Activated CD4-positive, alpha-beta T cell treated with anti-CD3 and anti-CD28 coated beads, Interleukin-2, amount 50 U/mL, for 4 hours (primary cell): Measurements from ENCODE around the gene ATP2B1.

Source experiments
- DNase-seq, 2 experiments: peaks; one replicate each; pipeline ENCODE4 v3.0.0-alpha.2; 2020

The ATP2B1 gene

DNA sequence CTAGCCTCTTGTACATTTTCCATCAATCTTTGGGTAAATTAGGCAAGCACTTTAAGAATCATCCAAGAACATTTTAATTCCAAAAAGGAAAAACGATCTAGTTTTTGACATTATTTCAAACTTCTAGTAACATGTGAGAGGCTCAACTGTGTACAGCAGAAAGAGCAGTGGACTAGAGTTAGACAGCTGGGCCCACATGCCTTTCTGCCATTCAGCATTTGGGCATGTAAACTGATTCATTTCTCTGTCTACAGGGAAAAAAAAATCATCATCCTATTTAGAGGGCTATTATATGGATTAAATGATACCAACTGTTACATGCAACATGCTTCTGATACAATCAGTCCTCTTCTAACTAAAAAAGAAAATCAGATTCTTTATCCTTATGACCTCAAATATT is 17.7 kb downstream of the ATP2B1 start:
- DNase-seq, result no peak

DNA sequence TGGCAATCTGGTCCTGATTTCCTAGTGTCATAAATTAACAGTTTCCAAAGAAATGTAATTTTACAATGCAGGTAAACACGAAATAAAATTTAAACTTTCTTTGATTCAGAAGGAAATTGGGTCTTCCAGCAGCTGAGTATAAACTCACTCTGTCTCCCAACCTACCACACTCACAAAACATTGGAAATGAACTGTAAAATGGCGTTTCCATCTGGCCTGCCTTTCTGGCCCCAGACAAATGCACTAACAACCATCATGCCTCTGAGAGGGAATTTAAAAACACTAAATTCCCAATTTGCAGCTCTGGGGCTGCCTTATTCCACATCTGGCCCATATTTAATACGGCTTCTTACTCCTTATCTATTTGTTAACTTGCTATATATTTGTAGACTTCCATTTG is 19.3 kb downstream of the ATP2B1 start:
- DNase-seq, result no peak

DNA sequence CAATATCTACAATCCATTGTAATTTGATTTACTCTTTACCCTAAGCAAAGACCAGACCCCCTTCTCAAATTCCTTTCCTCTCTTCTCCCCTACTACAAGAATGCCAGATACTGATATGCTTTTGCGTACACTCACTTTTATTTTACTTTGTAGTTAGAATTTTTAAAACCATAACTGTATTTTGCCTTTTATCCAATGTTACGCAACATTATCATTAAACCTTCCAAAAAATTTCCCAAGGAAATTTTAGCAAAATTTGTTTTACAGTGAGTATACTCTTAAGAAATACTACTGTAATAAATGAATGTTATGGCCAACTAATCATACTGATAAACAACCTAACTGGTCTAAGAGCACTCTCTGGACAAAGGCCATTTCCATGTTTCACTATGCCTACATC is 22.3 kb downstream of the ATP2B1 start:
- DNase-seq, result no peak

DNA sequence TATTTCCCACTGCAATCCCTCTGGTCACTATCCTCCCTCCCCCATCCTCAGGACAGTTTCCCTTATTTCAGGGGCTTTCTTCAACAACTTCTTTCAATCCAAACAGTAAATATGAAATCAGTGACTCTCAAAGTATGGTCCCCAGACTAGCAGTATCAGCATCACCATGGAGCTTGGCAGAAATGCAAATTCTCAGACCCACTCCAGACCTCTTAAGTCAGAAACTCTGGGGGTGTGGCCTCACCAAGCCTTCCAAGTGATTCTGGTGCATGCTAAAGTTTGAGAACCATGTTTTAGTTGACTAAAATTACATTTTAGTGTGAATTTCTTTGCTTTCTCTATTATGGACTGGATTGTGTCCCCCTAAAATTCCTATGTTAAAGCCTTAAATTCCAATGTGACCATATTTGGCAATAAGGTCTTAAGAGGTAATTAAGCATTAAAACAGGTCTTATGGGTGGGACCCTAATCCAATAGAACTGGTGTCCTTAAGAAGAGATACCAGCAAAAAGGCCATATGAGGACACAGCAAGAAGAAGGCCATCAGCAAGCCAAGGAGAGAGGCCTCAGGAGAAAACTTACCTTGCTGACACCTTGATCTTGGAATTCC is 23.2 kb downstream of the ATP2B1 start:
- DNase-seq, result no peak

DNA sequence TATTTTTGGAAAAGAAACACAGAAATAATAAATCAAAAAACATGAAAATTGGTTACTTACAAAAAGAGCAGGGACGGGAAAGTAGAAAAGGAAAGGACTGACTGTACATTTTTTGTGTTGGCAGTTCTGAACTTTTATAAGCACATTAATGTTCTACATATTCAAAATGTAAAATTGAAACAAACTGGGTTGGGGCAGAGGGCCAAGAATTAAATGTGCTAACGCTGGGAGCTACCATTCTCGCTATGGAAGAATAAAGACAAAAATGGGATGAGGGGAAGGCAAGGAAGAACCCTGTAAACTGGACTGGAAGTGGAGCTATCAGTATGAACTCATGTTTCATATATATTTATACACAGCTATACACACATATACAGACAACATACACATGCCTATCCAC is 24.5 kb downstream of the ATP2B1 start:
- no peak for DNase-seq

DNA sequence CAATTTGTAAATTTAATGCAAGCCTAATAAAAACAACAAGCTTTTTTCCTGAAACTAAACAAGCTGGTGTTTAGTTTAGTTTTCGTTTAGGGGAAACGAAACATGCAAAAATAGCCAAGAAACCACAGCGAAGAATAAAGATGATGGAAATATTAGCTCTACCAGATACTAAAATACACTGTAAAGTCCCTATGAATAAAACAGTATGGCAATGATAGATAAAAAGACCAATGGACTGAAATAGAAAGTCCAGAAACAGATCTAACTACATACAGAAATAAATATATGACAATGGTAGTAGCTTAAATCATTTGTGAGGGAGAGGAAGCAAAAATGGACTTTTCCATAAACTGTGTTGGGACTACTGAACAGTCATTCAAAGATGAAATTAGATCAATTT is 26.4 kb downstream of the ATP2B1 start:
- DNase-seq, result no peak

DNA sequence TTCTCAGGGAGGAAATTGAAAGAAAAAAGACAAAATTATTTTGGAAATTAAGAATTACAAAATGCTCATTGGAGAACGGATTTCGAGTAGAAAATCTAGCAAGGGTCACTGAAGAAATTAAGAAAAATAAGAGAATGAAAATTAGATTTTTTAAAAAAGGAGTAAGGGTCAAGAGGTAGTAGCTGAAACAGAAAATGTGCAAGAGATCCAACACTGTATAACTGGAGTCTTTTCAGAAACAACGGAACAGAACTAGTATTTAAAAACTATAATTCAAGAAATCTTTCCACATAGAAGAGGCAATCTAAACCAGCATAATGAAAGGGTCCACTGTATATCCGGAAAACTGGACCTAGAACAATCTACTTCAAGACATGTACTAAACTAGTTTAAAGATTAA is 28.2 kb downstream of the ATP2B1 start:
- no peak for DNase-seq

DNA sequence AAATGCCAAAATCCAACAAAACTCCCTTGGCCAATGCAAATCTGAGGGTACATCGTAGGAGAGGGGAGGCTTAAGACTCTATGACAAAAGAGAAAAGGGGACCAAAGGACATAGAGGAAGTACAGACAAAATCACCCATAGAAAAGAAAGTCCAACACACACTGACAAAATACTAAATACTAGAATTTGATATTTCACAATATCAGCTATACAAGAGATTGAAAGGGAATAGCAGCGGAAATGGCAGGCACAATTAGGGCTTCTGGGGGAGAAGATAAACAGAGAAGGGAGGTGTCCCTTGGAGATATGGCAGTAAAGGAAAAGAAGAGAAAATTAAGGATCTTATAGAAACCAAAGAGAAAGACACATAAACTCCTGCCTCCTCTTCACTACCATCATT is 29.0 kb downstream of the ATP2B1 start:
- no peak for DNase-seq

DNA sequence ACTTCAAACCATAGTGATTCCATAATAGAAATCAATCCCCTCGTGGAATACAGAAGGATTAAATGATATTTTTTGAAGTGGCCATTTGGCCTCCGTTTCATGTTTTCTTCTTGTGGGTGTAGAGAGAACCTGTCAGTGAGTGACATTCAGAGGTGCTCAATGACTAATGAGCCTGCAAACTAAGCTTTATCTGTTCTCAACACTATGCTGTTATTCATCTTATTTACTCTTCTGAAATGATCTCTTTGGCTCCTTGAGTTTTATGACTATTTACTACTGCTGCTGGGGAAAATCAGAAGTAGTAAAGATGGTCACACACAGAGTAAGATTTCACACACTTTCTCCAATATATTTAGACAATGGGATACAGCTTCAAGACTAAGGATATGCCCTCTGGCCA is 30.4 kb downstream of the ATP2B1 start:
- DNase-seq, result no peak

DNA sequence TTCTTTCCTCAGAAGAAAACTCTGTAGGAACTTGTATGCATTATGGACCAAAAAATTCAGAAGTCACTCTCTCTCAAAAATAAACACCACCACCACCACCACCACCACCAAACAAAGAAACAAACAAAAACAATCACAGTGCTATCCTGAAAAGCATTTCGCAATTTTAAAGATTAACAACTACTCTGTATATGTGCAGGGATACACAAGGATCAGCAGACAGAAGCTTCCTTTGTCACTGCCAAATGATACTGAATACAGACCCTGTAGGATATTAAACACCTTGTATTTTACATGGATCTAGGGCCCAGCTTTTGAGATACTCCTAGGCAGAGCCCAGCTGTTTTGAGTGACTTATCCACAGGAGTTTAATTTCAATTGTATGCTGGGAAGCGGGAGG is 31.7 kb downstream of the ATP2B1 start:
- no peak for DNase-seq

DNA sequence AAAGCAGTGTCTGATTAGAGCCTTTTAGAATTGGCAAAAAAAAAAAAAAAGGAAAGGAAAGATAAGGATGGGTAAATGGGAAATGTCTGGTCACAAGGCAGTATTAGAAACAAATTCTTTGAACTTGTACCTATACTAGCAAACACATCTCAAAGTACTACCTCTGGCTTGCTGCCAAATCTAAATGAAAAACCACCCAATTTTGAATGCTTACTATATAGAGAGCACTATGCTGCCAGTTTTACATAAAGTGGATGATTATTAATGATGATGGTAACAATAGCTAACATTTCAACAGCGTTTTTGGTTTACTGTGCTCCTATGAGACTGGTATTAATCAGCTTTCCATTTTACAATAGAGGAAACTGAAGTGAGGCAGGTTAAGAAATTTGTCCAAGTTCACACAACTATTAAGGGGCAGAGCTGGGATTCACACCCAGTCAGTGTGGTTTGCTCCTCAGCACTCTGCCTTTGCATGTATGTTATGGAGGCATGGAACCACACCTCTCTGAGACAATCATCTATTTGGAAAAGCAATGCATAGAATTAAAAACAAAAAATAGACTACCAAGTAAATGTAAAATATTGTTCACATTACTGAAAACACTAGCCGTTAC is 34.2 kb downstream of the ATP2B1 start:
- DNase-seq, result no peak

DNA sequence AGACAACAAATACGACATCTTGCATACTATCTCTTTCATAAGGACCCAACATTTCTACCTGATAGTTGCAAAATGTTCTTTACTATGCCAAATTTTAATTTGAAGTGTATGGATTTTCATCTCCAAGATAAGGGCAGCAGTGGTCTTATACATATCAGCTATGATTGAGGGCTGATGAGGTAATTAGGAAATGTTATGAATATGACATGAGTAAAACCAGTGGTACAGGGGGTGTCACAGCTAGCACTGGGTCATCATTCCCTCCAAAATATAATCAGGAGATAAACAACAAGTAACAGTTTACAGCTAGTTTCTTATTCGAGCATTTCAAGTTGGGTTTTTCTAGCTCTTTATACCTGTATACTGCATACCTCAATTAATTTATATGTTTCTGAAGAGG is 35.0 kb downstream of the ATP2B1 start:
- no peak for DNase-seq

DNA sequence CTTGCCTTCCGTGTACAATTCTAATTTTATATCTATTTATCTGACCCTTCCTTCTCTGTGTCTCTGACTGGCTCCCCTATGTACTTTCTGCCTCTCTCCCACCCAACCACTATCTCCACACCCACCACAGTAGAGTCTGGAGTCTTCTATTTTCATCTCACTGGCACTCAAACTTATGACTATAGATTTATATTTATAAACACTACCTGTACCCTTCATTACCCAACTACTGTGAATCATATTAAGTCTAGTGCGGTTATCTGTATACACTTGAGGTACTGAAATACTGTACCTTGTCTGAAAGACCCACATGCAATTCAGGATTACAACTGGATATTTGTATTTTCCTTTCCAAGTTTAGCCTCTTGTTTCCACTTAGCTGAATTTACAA is 36.1 kb downstream of the ATP2B1 start:
- no peak for DNase-seq

DNA sequence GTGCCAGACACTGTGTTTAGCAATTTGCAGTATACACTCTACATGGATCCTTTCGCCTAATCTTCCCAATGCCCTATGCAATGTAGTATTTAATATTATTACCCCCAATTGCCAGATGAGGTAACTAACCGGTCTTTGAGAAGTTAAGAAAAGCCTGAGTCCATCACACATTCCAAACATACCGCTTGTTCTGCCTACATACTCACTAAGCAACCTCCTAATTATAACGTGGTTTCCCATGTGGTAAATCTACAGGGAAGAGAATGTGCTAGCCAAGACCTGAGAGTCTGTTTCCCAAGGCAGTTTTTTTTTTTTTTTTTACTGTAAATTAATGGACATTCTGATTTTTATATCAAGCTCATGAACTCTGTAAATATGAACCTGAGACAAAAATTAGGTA is 37.2 kb downstream of the ATP2B1 start:
- DNase-seq, result no peak

DNA sequence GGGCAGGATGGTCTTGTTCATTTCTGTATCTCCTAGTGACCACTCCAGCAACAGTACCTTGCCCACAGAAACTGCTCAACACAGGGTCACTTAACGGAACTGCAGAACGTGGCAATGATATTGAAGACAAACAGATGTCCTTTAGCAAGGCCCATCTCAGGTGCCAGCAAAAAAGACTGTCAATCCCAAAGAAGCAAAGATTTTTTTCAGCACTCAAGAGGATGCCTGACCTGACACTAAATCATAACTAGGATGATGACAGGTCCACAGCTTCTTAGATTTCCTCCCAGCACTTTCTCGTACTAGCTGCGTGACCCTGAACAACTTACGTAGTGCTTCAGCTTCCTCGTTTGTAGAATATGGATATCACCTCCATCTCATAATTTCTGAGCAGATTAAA is 39.4 kb downstream of the ATP2B1 start:
- no peak for DNase-seq

DNA sequence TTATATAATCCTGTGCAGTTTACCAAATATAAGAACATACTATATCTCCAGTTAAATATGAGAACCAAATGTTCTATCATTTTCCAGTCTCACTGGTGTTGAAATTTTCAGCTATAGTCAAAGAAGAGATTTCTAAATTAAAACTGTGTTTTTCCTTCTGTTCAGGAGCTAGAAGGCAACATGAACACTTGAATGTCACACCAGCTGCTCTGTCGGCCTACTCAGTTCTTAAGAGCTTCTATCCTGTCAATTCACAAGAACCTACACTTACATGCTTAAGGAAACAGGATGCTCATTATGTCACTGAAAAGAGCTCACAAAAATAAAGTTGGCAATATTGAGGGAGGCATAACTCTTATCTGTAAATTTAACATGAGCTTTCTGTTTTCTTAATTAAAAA is 43.1 kb downstream of the ATP2B1 start:
- no peak for DNase-seq

DNA sequence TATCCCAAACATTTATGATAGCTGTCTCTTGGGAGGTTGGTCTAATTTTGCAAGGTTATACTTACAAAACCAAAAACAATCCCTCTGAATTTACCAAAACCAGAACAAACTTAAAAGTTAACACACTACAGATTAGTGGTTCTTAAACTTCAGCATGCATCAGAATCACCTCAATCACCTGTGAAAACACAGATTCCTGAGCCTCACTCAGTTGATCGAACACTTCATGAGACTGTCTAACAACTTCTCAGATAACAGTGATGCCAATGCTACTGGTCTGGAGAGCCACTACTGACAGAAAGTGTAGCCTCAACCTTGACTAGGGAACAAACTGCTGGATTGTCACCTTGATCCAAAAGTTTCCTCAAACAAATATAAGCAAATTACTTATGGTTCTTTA is 44.2 kb downstream of the ATP2B1 start:
- no peak for DNase-seq

DNA sequence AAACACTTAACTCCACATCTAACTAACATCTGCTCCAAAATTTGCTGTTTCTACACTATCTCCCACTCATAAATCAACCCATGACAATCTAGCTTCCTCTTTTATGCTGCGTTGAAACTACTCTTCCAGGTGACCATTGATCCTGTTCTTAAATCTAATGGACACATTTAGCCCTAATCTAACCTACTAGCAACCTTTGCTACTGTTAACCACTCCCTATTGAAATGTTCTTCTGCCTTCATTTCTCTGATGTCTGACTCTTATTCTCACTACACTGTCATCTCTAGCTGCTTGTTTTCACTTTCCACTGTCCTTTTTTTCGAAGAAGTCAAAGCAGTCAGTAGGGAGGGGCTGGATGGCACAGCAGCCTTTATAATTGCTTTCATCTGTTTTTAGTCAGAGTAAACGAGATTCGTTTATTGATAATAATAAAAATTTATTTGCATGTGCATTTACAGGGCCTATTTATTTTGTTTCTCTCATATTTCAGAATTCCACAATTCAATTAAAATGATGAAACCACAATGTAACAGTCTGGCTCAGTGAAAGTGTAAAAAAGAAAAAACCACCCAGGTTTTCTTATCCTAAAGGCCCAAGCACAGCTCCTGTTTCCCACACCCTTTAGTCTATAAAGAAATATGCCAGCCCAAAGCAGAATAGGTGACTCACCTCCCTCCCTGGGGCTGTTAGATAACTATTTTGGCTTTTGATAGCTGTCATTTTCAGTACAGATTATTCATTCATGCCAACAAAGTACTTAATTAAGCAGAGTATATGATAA is 44.9 kb downstream of the ATP2B1 start:
- DNase-seq, result peak; percentile 4 to 17

DNA sequence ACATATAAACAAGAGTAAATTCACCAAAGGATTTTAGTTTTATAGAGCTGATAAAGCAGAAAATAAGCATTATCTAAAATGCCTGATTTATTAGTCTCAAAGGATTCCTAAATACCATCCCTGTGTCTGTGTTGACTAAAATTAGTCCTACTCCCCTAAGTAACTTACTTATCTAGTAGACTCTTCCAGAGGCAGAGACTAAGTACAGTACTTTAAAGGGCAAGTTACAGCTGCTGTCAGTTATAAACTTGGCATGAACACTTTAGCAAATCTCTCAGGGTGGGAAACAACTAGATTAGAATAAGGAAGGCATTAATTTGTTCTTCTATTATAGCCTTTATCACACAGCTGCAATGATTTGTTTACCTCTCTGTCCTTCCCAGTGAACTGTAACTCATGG is 46.0 kb downstream of the ATP2B1 start:
- no peak for DNase-seq

DNA sequence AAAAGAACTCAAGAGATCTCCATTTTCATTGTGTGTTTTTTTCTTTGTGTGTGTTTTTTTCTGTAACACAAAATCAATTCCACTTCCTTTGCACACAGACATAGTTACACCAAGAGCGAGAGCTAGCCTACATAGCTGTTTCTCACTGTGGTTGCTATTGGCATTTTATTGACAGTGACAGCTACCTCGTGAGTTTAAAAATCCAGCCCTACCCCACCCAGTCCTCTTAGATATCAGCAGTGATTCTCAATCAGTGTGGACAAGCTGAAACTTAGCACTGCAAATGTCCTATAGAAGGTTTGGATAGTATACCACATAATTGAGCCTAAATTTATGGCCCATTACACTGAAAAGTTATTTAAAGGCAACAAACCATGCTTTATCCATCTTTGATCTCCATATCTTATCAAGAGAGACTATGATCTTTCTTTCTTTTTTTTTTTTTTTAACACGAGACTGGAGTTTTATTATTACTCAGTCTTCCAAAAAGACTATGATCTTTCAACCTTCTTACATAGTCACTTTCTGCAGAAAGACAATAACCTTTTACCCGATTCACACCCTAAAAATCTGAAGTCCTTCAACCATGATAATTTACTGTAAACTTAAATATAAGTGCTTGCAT is 46.8 kb downstream of the ATP2B1 start:
- DNase-seq, result no peak

DNA sequence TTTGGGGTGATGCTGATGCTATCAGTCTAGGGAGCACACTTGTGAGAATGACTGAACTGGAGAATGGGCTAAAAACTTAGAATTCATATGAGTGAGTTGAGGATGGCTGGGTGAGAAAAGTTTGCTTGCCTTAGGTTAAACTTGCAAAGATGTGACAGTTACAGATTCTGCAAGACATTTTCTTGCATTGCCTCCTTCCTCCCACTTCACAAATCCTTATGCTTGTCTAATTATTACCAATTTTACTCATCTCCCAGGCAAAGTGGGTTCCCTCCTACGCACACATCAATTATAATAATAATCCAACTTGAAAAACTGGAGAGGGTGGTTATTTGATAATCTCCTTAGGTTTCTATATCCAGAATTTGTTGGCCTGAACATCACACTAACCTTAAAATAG is 50.9 kb downstream of the ATP2B1 start:
- DNase-seq, result no peak

DNA sequence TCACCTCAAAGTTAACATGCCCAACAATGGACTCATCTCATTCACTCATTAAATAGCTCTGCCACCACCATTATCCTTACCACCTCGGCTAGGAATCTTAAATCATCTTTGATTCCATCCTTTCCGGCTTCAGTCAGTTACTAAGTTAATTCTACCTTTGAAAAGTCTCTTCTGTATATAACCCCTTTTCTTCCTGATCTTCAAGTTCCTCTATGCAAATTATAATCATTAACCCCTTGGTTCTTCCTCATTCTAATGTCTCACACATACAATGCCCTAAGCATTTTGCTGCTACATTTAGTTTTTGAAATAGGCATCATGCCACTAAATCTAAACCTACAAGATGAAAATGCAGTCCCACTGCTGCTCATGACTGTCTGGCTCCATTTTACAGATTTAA is 51.6 kb downstream of the ATP2B1 start:
- DNase-seq, result no peak

DNA sequence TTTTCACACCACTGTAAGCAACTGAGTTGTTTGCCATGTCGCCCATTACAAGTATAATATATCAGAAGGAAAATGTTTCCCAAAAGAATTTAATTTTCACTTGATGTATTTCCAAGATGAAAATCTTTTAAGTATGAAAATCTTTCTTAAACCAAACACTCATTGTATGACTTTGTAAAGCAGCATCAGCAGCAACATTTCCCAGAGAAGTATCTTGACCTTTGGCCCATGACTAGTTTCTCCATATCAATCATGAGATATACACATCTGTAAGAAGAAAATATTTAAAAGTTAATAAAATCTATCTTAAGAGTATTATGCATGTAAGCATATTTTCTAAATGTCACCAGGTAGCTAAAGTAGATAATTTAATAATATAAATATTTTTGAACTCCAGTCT is 52.8 kb downstream of the ATP2B1 start:
- no peak for DNase-seq

DNA sequence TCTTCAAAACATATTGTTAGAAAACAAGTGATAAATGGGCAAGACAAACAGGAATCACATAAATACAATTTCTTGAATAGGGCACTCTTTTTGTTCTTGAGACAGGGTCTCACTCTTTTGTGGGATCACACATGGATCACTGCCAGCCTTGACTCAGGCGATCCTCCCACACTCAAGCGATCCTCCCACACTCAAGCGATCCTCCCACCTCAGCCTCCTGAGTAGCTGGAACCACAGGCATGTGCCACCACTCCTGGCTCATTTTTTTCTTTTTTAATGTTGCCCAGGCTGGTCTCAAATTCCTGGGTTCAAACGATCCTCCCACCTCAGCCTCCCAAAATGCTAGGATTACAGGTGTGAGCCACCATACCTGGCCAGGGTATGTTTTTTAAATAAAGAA is 57.4 kb downstream of the ATP2B1 start:
- DNase-seq, result no peak
